Epithelial cell of prostate (primary cell): ENCODE data around the gene TTLL9.
"Not testable (repeated sequence)": the region's sequence is repeated elsewhere in the genome, so short reads cannot be mapped to it uniquely, and the experiment has no call there.

ENCODE experiments used
- DNase-seq: peaks from one replicate; pipeline ENCODE4 v3.0.0-alpha.2; 2011; ENCODE audit warnings: low read depth, low spot score
- H3K27ac ChIP-seq: fragments of 450-650 bp; 2 replicates; pipeline ENCODE4 v1.5.1; 2017; ENCODE audit warnings: mild to moderate bottlenecking

Gene TTLL9, protein sequence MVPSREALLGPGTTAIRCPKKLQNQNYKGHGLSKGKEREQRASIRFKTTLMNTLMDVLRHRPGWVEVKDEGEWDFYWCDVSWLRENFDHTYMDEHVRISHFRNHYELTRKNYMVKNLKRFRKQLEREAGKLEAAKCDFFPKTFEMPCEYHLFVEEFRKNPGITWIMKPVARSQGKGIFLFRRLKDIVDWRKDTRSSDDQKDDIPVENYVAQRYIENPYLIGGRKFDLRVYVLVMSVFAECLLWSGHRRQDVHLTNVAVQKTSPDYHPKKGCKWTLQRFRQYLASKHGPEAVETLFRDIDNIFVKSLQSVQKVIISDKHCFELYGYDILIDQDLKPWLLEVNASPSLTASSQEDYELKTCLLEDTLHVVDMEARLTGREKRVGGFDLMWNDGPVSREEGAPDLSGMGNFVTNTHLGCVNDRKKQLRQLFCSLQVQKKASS

DNA sequence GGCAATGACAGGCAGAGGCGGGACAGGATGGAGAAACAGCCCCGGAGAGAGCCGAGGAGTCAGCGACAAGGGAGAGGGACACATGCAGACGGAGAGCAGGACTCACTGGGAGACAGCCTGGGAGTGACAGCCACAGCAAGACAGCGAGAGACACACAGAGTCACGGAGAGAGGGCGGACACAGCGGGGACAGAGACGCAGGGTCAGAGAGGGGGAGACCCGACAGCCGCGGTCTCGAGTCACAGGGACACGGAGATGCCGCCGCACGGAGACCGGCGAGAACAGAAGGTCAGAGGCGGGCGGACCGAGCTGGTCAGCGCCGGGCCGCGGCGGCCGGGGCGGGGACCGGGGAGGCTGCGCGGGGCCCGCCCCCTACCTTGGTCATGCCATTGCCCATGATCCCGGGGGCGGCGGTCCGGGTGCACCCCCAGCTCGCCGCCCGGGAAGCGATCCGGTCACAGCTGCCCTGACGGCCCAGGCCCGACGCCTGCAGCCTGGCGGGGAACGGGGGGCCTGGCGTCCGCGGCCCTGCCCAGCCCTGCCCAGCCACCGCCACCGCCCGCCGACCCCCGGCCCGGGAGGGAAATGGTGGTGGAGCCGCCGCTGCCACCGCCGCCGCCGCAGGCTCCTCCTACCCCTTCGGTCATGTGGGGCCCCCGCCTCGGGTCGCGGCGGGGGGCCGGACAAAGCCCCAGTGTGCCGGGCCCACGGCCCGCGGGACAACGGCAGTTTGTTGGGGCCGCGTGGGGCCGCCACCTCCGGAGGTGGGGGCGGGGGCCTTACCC, at the start of gene TTLL9, which contains the start of gene DUSP15:
TSS of gene TTLL9 (plus strand) at position 693 of the 784 bp plus-strand sequence. CDS start 493 bp downstream, outside the sequence.
TSS of gene DUSP15 (minus strand) at position 586 of the 784 bp plus-strand sequence. CDS start at position 396, 190 bp downstream.
- DNase-seq: no peak
- no peak within 1 kb of the TSS for H3K27ac ChIP-seq

DNA sequence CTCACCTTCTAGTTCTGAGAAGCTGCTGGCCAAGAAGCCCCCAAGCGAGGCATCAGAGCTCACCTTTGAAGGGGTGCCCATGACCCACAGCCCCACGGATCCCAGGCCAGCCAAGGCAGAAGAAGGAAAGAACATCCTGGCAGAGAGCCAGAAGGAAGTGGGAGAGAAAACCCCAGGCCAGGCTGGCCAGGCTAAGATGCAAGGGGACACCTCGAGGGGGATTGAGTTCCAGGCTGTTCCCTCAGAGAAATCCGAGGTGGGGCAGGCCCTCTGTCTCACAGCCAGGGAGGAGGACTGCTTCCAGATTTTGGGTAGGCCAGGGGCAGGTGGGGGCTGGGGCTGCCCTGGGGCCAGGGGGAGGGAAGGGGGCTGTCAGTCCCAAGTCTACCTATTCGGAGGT, 49.0 kb upstream of the TTLL9 start:
- no peak for DNase-seq
- no peak overlapping the region for H3K27ac ChIP-seq

DNA sequence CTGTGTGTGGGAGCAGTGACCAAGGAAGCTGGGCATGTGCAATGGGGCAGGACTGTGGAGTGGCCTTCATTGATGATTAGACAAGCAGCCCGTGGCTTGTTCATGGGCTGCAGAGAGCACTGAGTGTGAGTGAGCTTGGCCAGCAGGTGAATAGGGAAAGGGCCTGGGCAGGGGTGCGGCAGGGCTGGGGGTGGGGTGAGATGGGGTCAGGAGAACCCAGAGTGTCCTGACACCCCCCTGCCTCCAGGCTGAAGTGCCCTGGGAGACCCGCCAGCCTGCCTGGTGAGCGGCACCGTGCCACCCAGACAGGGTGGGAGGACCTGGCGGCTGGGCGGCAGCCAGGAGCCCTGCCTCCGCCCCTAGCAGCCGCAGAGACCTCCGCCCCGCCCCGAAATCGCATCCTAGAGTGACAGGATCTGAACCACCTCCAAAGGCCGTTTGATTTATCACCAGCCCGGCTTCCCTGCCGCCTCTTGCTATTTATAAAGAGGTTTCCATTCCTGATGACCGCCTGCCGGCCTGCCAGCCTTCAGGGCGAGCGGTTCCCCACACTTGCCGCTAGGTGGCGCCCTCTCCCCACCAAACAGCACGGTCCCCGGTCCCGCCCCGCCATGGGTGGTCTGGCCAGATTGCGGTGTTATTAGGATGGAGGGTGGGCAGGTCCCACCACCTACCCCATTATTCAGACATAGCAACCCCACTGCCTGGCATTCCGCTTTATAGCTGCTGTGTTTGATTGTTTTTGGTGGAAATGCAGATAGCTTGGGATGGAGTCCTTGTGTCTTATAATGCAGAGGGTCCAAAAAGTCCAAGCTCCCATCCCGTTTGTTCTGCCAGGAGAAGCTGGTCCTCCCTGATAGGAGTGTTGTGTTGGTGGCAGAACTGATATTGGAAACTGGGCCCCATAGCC, 47.8 kb upstream of the TTLL9 start:
- DNase-seq: no peak
- no peak overlapping the region for H3K27ac ChIP-seq

DNA sequence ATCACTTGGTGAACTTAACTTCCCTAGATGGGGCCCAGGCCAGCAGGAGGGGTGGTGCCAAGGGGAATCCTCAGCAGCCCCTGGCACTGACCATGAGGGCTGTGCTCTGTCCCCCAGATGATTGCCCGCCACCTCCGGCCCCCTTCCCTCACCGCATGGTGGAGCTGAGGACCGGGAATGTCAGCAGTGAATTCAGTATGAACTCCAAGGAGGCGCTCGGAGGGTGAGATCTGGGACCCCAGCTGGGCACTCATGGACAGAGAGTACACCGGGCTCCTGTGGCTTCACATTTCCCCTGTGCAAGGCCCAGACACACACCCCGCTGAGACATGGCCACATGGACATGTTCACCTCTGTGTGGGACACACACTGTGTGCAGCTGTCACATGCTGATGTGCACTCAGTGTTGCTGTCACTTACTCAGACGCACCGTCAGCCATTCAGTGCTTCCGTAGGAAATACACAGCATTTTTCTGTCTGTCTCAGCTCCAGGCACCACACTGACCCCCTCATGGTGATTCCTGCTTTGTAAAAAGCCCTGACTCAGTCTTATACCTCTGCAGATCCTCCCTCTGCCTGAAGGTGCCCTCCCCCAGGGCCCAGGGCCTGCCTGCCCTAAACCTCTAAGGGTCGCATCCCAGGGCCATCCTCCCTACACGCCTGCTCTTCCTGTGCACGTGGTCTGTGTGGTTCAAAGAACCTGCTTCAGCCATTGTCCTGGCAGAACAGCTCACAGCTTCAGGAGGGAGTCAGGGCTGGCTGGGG, 46.9 kb upstream of the TTLL9 start:
- DNase-seq: no peak
- no peak overlapping the region for H3K27ac ChIP-seq

DNA sequence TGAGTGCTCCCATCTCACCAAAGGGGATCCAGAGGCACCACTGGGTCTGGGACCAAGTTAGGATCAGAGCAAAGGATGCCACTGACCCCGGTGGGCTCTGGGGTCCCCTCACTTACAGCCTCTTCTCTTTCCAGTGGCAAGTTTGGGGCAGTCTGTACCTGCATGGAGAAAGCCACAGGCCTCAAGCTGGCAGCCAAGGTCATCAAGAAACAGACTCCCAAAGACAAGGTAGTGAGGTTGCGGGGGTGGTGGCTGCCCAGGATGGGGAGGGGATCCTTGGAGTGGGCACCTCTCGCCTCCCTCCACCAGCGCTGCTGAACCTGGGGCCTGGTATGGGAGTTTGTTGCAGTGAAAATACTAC, 46.3 kb upstream of the TTLL9 start:
- no peak overlapping the region for H3K27ac ChIP-seq
- no peak for DNase-seq

DNA sequence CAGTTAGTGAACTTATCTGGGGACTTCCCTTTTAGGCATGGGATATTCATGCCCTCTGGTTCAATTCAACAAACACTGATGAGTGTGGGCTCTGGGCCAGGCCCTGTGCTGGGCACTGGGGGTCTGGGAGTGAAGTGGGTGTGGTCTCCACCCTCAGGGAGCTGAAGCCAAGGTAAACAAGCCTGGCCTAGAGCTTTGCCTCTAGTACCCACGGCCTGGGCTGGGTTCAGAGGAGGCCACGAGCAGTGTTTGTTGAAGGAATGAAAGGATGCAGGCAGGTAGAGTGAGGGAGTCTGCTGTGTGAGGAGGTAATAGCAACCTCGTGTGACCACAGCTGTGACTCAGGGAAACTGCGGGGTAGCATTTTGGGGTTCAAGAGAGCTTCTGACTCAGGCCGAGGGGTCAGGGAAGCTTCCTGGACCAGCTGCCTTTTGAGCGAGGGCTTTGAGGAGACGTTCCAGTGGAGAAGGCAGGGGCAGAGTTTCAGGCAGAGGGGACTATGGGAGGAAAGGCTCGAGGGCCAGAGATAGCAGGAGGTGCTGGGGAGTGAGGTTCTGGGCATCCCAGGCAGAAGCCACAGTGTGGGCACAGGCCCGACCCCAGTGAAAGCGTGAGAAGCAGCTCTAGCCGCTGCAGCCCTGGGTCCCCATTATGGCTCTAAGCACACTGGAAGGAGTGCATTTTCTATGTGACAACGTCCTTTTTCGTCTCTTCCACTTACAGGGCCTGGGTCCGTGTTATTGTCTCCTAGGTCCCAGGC, 45.7 kb upstream of the TTLL9 start:
- H3K27ac ChIP-seq: no peak overlapping the region
- no peak for DNase-seq

DNA sequence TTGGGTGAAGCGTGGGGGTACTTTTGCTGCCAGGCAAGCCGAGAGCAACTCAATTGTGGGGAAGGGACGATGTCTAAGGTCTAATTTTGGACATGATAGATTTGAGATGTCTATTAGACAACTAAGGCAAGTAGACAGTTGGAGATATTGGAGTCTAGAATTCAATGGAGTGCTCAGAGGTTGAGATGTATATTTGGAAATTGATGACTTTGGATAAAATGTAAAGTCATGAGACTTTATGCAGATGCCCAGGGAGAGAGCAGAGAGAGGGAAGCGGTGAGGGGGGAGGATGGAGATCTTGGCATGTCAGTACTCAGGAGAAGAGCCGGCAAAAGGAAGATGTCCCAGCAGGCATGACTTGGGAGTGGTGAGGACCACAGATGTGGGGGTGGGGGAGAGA, 44.4 kb upstream of the TTLL9 start:
- H3K27ac ChIP-seq: no peak overlapping the region
- DNase-seq: no peak

DNA sequence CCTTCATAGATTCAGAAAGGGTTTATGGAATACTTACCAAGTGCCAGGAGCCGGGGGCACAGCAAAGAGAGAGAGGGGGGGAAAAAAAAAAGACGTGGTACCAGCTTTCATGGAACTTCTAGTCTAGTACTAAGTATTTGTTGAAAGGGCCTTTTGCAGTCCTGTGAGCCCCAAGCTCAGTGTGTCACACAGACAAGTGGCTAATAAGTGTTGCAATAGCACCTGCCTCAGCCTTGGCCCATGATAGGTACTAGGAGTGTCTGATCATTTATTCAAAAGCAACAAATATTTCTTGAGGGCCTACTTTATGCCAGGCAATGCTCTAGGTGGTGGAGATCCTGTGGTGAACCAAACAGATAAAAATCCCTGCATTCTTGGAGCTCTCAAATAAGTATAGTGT, 43.4 kb upstream of the TTLL9 start:
- H3K27ac ChIP-seq: no peak overlapping the region
- DNase-seq: no peak

DNA sequence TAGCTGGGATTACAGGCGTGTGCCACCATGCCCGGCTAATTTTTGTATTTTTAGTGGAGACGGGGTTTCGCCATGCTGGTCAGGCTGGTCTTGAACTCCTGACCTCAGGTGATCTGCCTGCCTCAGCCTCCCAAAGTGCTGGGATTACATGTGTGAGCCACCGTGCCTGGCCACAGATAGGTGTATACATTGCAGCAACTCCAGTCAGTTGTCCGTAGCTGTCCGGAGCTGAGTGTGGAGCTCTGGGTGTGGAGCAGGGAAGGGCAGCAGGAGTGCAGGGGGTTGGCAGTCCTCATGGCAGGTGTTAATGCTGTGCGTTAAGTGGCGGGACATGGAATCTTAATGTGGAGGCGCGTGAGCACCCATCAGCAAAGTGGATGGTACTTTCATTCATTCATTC, 42.4 kb upstream of the TTLL9 start:
- DNase-seq, H3K27ac ChIP-seq: not testable (repeated sequence)

DNA sequence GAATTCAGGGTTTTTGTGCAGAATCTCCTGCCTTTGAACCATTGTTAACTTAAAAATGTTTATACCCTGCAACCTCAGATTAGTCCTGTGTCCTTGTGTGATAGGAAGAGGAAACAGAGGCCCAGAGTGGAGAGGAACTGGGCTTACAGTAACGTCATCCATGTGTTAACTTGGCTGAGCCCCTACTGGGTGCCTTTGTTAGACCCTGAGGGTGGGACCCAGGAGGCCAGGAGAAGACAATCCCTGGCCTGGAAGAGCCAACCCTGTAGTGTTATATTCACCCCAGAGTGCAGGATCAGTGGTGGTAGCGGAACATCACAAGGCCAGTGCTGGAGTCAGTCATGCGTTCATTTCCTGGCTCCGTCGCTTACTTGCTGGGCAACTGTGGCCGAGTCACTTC, 40.7 kb upstream of the TTLL9 start:
- DNase-seq: no peak
- H3K27ac ChIP-seq: no peak overlapping the region

DNA sequence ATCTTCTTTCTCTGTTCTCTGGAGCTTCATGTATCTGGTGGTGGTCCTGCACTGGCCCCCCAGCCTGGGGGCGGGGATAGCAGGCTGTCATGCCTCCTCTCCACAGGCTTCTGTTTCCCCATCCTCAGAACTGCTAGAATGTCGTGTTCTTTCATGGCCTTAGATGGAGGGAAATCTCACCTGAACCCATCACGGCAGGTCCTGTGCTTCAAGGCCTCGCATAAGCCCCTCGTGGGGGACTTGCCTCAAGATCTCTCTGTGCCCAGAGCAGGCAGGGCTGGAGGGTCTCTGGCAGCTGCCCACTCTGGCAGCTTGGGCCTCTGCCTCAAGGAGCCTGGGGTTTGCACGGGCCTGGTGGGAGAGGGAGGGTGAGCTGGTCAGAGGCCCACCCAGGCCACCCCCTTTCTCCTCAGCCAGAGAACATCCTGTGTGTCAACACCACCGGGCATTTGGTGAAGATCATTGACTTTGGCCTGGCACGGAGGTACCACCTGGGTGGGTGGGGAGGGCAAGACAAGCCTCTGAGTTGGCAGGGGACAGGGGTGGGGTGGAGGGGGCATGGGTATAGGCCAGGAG, 39.9 kb upstream of the TTLL9 start:
- no peak overlapping the region for H3K27ac ChIP-seq
- DNase-seq: no peak

DNA sequence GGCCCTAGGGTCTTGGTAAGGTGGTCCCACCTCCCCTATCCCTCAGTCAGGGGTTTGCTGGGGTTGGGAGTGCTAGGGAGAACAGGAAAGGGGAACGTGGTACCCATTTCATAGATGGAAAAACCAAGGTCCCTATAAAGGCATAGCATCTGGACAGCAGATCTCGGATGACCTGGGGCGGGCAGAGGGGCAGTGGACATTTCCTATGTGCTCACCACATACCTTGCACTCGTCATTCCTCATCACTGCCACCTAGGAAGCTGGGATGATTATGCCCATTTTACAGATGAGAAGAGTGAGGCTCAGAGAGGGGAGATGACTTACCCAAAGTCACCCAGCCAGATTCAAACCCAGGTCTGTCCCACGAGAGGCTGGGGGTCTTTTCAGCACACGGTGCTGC, 39.2 kb upstream of the TTLL9 start:
- DNase-seq: no peak
- H3K27ac ChIP-seq: no peak overlapping the region

DNA sequence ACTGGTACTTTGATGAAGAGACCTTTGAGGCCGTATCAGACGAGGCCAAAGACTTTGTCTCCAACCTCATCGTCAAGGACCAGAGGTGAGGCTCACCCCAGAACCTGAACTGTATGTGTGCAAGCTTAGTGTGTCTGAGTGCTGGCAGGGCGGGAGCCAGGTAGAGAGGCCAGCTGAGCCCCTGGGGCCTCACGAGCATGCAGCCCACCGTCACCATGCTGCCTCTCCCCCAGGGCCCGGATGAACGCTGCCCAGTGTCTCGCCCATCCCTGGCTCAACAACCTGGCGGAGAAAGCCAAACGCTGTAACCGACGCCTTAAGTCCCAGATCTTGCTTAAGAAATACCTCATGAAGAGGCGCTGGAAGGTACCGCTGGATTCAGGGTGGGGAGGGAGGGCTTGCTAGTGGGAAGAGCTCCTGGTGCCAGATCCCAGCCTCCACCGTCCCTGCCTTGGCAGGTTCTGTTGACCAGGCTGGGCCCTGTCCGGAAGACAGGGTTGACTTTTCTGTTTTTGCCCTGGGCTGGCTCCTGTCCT, 38.6 kb upstream of the TTLL9 start:
- no peak for DNase-seq
- H3K27ac ChIP-seq: no peak overlapping the region

DNA sequence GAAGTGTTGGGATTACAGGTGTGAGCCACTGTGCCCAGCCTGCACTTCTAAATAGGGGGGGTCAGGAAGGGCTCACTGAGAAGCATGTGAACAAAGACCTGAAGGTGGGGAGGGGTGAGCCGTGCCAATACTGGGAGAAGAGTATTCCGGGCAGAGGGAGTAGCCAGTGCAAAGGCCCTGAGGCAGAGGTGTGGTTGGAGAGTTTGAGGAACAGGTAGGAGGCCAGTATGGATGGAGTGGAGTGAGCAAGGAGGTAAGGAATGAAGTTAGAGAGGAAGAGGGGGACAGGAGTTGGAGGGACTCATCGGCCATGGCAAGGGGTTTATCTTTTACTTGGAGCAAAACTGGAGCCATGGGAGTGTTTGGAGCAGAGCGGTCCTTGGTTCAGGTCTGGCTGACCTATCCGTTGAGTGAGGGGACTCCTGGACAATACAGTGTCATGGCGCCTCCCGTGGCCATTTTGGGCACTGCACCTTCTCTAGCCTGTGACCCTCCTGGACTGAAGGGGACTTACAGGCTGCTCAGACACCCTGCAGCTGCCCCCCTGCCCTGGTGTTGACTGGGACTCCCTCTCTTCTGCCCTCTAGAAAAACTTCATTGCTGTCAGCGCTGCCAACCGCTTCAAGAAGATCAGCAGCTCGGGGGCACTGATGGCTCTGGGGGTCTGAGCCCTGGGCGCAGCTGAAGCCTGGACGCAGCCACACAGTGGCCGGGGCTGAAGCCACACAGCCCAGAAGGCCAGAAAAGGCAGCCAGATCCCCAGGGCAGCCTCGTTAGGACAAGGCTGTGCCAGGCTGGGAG, 37.1 kb upstream of the TTLL9 start:
- DNase-seq: no peak

DNA sequence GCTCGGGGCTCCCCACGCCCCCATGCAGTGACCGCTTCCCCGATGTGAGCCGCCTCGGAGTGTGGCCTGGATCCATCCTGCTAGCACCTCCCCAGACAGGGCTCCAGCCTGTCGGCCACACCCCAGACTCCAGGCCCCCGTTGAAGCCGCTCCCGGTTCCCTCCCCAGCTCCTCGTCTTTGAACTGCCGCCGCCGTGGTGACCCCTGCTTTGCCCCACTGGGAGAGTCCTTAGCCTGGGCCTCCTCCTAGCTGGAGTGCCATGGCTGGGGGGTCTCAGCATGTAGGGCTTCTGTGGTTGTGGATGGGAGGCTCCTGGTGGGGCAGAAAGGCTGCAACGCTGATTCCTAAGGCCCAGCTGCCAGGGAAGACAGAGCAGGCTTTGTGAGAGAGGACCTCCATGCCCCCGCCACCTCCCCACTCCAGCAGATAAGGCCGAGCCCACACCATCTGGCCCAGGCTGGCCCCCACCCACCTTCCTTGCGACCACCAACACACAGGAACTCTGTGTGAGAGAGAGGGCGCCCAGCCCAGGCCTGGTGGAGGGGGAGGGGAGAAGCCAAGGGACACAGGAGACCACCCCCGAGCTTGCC, 36.4 kb upstream of the TTLL9 start:
- DNase-seq: no peak
- H3K27ac ChIP-seq: no peak overlapping the region

More for the DNA sequence above, 37.1 kb upstream of the TTLL9 start:
- H3K27ac ChIP-seq: no peak overlapping the region

DNA sequence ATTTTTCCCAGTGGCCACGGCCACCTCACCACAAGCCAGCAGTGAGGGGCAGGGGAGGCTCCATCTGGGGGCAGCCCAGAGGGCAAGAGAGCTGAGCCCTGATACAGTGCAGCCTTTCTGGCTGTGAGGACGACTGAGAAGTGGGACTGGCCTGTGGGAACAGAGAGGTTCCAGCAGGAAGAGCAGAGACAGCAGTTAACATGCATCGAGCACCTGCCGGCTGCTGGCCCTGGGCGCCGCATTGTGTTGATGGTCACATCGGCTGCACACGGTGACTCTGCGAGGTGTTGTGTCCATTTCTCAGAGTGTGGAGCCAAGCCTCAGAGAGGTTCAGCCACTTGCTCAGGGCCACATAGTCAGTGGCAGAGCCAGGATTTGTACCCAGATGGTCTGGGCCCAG, 34.9 kb upstream of the TTLL9 start:
- no peak overlapping the region for H3K27ac ChIP-seq
- DNase-seq: no peak
